Pons (tissue), 1 donor: Measurements from ENCODE around the gene PLEKHG7.

ENCODE experiments used
- DNase-seq: peaks from one replicate; pipeline ENCODE4 v3.0.0-alpha.2; 2016; ENCODE audit warnings: low spot score

Gene PLEKHG7

GRCh38 chr12:92803903-92804302 is 101.1 kb downstream of the PLEKHG7 start:
- no peak for DNase-seq

- DNase-seq, result no peak
Observed at GRCh38 chr12:92810370-92810769, 107.6 kb downstream of the PLEKHG7 start.

GRCh38 chr12:92814584-92814983 is 111.8 kb downstream of the PLEKHG7 start:
- DNase-seq, result no peak

GRCh38 chr12:92821142-92821541 is 118.4 kb downstream of the PLEKHG7 start:
- DNase-seq, result no peak
